IMR-90 (cell line): Measurements from ENCODE around the gene FAM217B.

Experiments
- RCOR1 ChIP-seq: IDR thresholded peaks from 2 replicates; pipeline ENCODE4 v1.6.1; 2012; ENCODE audit warnings: mild to moderate bottlenecking, low read length, improper control_type of control experiment; ENCODE audit not compliant: insufficient replicate concordance
- TF ChIP-seq, protein P1 (sequence below): conservative IDR thresholded peaks from 2 replicates; pipeline ENCODE4 v1.5.1; 2012; ENCODE audit warnings: mild to moderate bottlenecking, low read depth, low read length, improper control_type of control experiment

DNA sequence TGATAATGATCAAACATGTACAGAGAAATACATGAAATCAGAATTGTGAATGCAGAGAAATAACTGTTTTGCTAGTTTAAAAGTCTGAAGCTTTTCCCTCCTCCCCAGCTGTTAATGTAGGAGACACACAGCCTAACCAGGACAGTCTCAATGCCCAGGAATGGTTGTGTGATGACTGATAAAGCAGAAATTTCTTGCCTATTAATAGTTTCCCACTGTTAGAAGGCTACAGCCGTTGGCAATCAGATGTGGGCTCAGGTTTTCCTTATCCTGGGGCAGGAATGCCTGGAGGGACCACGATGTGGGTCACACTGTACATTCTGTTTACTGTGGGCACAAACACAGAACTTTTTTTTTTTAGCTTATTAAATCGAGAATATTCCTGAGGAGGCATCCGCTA, 2.0 kb upstream of the FAM217B start:
- TF ChIP-seq RCOR1: no peak
- TF ChIP-seq, protein P1, sequence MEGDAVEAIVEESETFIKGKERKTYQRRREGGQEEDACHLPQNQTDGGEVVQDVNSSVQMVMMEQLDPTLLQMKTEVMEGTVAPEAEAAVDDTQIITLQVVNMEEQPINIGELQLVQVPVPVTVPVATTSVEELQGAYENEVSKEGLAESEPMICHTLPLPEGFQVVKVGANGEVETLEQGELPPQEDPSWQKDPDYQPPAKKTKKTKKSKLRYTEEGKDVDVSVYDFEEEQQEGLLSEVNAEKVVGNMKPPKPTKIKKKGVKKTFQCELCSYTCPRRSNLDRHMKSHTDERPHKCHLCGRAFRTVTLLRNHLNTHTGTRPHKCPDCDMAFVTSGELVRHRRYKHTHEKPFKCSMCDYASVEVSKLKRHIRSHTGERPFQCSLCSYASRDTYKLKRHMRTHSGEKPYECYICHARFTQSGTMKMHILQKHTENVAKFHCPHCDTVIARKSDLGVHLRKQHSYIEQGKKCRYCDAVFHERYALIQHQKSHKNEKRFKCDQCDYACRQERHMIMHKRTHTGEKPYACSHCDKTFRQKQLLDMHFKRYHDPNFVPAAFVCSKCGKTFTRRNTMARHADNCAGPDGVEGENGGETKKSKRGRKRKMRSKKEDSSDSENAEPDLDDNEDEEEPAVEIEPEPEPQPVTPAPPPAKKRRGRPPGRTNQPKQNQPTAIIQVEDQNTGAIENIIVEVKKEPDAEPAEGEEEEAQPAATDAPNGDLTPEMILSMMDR: no peak
